GM12878 (cell line): ENCODE data around the gene MB21D2. TPM values are rescaled to one million over a fixed set of nuclear protein-coding genes. Genes with fewer than 3 reads are reported as not detected.

Source experiments
- ATAC-seq: fragments of 200-7000 bp; cut with Tn5 transposase; 3 replicates; pipeline ENCODE4 v1.9.1; 2020; ENCODE audit warnings: mild to moderate bottlenecking, moderate library complexity
- BruUV-seq: library from RNA; stranded (reverse); fragments of 400-500 nt; replicated peaks from 2 replicates; lab custom pipeline; 2021; lab: Mats Ljungman, UMichigan
- CTCF ChIA-PET: fragments of 300-600 bp; sonication (Branson Sonifier 250); formaldehyde crosslinking; extraction: SDS; loops from one replicate; lab custom pipeline; 2021; ENCODE audit warnings: inconsistent platforms; lab: Yijun Ruan, JAX
- POLR2A ChIA-PET: fragments of 350-600 bp; formaldehyde crosslinking; extraction: SDS; loops from one replicate; lab custom pipeline; 2021; ENCODE audit warnings: inconsistent platforms; lab: Charles Lee
- RAD21 ChIA-PET: fragments of 300-600 bp; sonication (Branson Sonifier 250); formaldehyde crosslinking; loops from one replicate; lab custom pipeline; 2023; ENCODE audit warnings: antibody characterized with exemption; ENCODE audit not compliant: unreplicated experiment; lab: Charles Lee
- SMC1A ChIA-PET: fragments of 300-600 bp; sonication (Branson Sonifier 250); formaldehyde crosslinking; loops from one replicate; lab custom pipeline; 2023; ENCODE audit not compliant: unreplicated experiment, uncharacterized antibody; lab: Charles Lee
- DNase-seq: peaks from one replicate; pipeline ENCODE4 v3.0.0-alpha.2; 2011; ENCODE audit warnings: low read depth, low spot score
- FAIRE-seq: peaks from 3 replicates; lab custom pipeline; 2011; peaks lifted over from hg19 to GRCh38; lab: Jason Lieb, UNC
- H2AFZ ChIP-seq: 2 replicates; pipeline ENCODE4 v1.6.0; 2011; ENCODE audit warnings: low read depth, low read length, control low read depth; ENCODE audit not compliant: control insufficient read depth
- H3K27ac ChIP-seq: 2 replicates; pipeline ENCODE4 v1.5.1; 2011; ENCODE audit warnings: control low read depth; ENCODE audit not compliant: control insufficient read depth, insufficient read depth
- H3K27me3 ChIP-seq, 2 experiments: replicated peaks in 1 of 2; 2 replicates each; pipeline versions ENCODE4 v1.6.0 to v1.6.1; 2011; ENCODE audit warnings: low read length in 1 of 2; ENCODE audit not compliant: control insufficient read depth in 2 of 2, insufficient read depth in 2 of 2
- H3K36me3 ChIP-seq, 2 experiments: 2 replicates each; pipeline ENCODE4 v1.5.1; 2011; ENCODE audit warnings: low read length in 1 of 2; ENCODE audit not compliant: control insufficient read depth in 2 of 2, insufficient read depth in 2 of 2
- H3K4me1 ChIP-seq: 2 replicates; pipeline ENCODE4 v1.6.1; 2011; ENCODE audit warnings: mild to moderate bottlenecking, low read length, moderate library complexity, mixed read lengths; ENCODE audit not compliant: control insufficient read depth, insufficient read depth
- H3K4me2 ChIP-seq: 2 replicates; pipeline ENCODE4 v1.6.0; 2011; ENCODE audit warnings: control low read depth; ENCODE audit not compliant: control insufficient read depth, insufficient read depth
- H3K4me3 ChIP-seq: fragments of 200-600 bp; sonication (generic); 2 replicates; pipeline ENCODE4 v1.5.1; 2016
- H3K79me2 ChIP-seq: 2 replicates; pipeline ENCODE4 v1.6.0; 2011; ENCODE audit warnings: low read length; ENCODE audit not compliant: control insufficient read depth, insufficient read depth
- H3K9ac ChIP-seq: 2 replicates; pipeline ENCODE4 v1.8.0; 2011; ENCODE audit warnings: low read length, control low read depth, mixed read lengths; ENCODE audit not compliant: control insufficient read depth, insufficient read depth
- H3K9me3 ChIP-seq: replicated peaks from 3 replicates; pipeline ENCODE4 v1.5.1; 2011; ENCODE audit warnings: mild to moderate bottlenecking, low read length; ENCODE audit not compliant: control insufficient read depth, insufficient read depth
- H4K20me1 ChIP-seq: 2 replicates; pipeline ENCODE4 v1.6.0; 2011; ENCODE audit not compliant: control insufficient read depth, insufficient read depth
- EED ChIP-seq: sonication (generic); IDR thresholded peaks from 2 replicates; pipeline ENCODE4 v1.6.1; 2016; ENCODE audit warnings: antibody characterized with exemption, low read depth
- JUND ChIP-seq: IDR thresholded peaks from 2 replicates; pipeline ENCODE4 v1.6.1; 2012; ENCODE audit warnings: low read depth, mild to moderate bottlenecking, low read length, improper control_type of control experiment, moderate library complexity
- NRF1 ChIP-seq: conservative IDR thresholded peaks from 2 replicates; pipeline ENCODE4 v1.6.1; 2011; ENCODE audit warnings: mild to moderate bottlenecking, low read depth, low read length, improper control_type of control experiment
- POLR2AphosphoS5 ChIP-seq: IDR thresholded peaks from 2 replicates; pipeline ENCODE4 v1.6.1; 2011; ENCODE audit warnings: mild to moderate bottlenecking, low read length, inconsistent platforms
- SUPT20H ChIP-seq: IDR thresholded peaks from 2 replicates; pipeline ENCODE4 v1.6.1; 2011; ENCODE audit warnings: low read depth, mild to moderate bottlenecking, low read length, moderate library complexity, borderline replicate concordance; ENCODE audit not compliant: control insufficient read depth
- WGBS: methylation state at CpG from one replicate; pipeline ENCODE4 v1.1.6; 2016; ENCODE audit warnings: low lambda C conversion rate; ENCODE audit not compliant: insufficient replicate concordance, insufficient coverage; ENCODE audit errors: missing lambda C conversion rate; 5-methylcytosine and 5-hydroxymethylcytosine counted together
- in situ Hi-C: fragments of 300-500 bp; cut with MboI; formaldehyde crosslinking; loops from 9 replicates; pipeline ENCODE4 v1.14.3; 2018; ENCODE audit warnings: mixed read lengths
- intact Hi-C: fragments of 100-400 bp; cut with micrococcal nuclease; formaldehyde crosslinking; loops from one replicate; pipeline ENCODE4 v1.14.2; 2022; ENCODE audit not compliant: unreplicated experiment
- polyA plus RNA-seq, 11 experiments: library from polyadenylated mRNA; depleted of rRNA in 4 of 11; unstranded in 6 of 11; stranded (reverse) in 5 of 11; fragments of >200 nt; fragmentation: Nextera tagmentation in 4 of 11; fragmentation: Illumina TruSeq in 1 of 11; extraction: Ambion mirVana in 4 of 11; extraction: Trizol in 1 of 11; gene quantifications; 1 replicate in 1 of 11; 2 replicates in 10 of 11; pipeline versions ENCODE4 v1.2.1 to v1.2.3, GENCODE V29; 2011 to 2016; ENCODE audit warnings: inconsistent platforms in 2 of 11, missing spikeins in 2 of 11, low read depth in 1 of 11
- total RNA-seq, 4 experiments: library from RNA; depleted of rRNA in 3 of 4; stranded (reverse); fragments of >200 nt in 3 of 4; fragmentation: Illumina TruSeq in 1 of 4; extraction: Trizol in 1 of 4; gene quantifications; 2 replicates each; pipeline versions ENCODE4 v1.2.1 to v1.2.3, GENCODE V29; 2013 to 2021
- TF ChIP-seq, protein P1 (sequence below): IDR thresholded peaks from 2 replicates; pipeline ENCODE4 v1.6.1; 2011; ENCODE audit warnings: low read depth, mild to moderate bottlenecking, low read length, moderate library complexity, borderline replicate concordance; ENCODE audit errors: extremely low read depth
- TF ChIP-seq, protein P2 (sequence below): fragments of 450-650 bp; IDR thresholded peaks from 2 replicates; pipeline ENCODE4 v1.6.1; 2016; ENCODE audit warnings: mild to moderate bottlenecking, moderate library complexity, borderline replicate concordance
- TF ChIP-seq, protein P3 (sequence below): fragments of 450-650 bp; formaldehyde crosslinking; IDR thresholded peaks from 2 replicates; pipeline ENCODE4 v1.4.0; 2020; ENCODE audit warnings: mild to moderate bottlenecking, moderate library complexity
- TF ChIP-seq, protein P4 (sequence below): fragments of 450-650 bp; IDR thresholded peaks from 2 replicates; pipeline ENCODE4 v1.6.1; 2017; ENCODE audit warnings: low read depth, mild to moderate bottlenecking, moderate library complexity
- TF ChIP-seq, protein P5 (sequence below): IDR thresholded peaks from 2 replicates; pipeline ENCODE4 v1.6.1; 2011; ENCODE audit warnings: borderline replicate concordance, low read depth, mild to moderate bottlenecking, moderate library complexity, low read length; ENCODE audit not compliant: insufficient read depth, poor library complexity, severe bottlenecking

Gene MB21D2
- total and polyA plus RNA-seq, 10 of the 15 experiments (the other 5 are each of a cell fraction or from before 2014, with no cell fraction given), result 7.9 to 21.2 (median 15.3) TPM

DNA sequence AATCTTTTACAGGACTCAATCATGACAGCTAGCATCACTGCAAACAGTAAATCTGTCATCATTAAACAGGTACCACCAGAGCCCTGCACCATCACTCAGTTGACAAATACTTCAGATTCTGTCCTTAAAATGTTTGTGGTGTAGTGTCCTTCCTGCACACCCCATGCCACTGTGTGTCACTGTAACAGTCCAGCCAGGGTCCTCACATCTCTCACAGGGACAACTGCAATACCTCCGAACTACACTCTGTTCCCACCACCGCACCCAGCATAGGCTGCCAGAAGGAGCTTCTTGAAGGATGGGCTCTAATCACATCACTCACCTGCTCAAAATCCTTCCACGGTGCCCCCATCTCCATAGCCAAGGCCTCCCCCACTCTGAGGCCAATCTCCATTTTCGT, 100.2 kb downstream of the MB21D2 start:
- H3K79me2 ChIP-seq, result peaks cover 8% of the 10 kb centered on the region
- peaks cover 34% of the 10 kb centered on the region for H3K4me1 ChIP-seq
- BruUV-seq, result no TSS peak
- ChIA-PET RAD21 (interaction anchor here (0.8 to 14.6 kb wide), 22 partner anchors 8 to 228 kb away, joined by 3 to 425 read pairs (median 6); partner anchors contain the start of gene MB21D2), POLR2A (interaction anchor here (0.7 to 6.0 kb wide), 11 partner anchors 10 to 224 kb away, joined by 3 to 58 read pairs (median 4); partner anchors contain the start of gene MB21D2), SMC1A (interaction anchor here (0.5 to 17.1 kb wide), 37 partner anchors 9 to 755 kb away, joined by 3 to 472 read pairs (median 8); partner anchors contain the start of gene MB21D2), CTCF (interaction anchor here (0.6 to 13.7 kb wide), 34 partner anchors 9 to 369 kb away, joined by 3 to 440 read pairs (median 8); partner anchors contain the start of gene MB21D2)
- in situ Hi-C loops (loop anchor here (5.0 kb wide), 2 partner anchors 95 to 225 kb away; no protein-coding TSS in a partner anchor), intact Hi-C loops (loop anchor here (5.0 to 10.0 kb wide), 3 partner anchors 35 to 645 kb away; no protein-coding TSS in a partner anchor)
- no peak overlapping the region for H3K4me3 ChIP-seq
- FAIRE-seq (no peak), ATAC-seq (peak; percentile 14), DNase-seq (no peak)
- H3K27me3 ChIP-seq, result no peaks in the 10 kb centered on the region
- no peaks in the 10 kb centered on the region for H3K9me3 ChIP-seq
- peak overlapping the region; percentile 68 for H3K27ac ChIP-seq
- 99% methylated on average over 4 of the region's 4 CpGs for WGBS
- H3K36me3 ChIP-seq, result no peaks in the 10 kb centered on the region; a peak in 2 of 4 replicates
- H2AFZ ChIP-seq, result no peak overlapping the region
- H4K20me1 ChIP-seq, result no peaks in the 10 kb centered on the region
- H3K9ac ChIP-seq, result no peak overlapping the region
- H3K4me2 ChIP-seq, result peak overlapping the region; percentile 14
- TF ChIP-seq, protein P1, sequence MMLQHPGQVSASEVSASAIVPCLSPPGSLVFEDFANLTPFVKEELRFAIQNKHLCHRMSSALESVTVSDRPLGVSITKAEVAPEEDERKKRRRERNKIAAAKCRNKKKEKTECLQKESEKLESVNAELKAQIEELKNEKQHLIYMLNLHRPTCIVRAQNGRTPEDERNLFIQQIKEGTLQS, result no peak
- 0 out of 2 replicates have a peak, but pooled peaks have one; percentile 54 for TF ChIP-seq POLR2AphosphoS5
- TF ChIP-seq, protein P2, sequence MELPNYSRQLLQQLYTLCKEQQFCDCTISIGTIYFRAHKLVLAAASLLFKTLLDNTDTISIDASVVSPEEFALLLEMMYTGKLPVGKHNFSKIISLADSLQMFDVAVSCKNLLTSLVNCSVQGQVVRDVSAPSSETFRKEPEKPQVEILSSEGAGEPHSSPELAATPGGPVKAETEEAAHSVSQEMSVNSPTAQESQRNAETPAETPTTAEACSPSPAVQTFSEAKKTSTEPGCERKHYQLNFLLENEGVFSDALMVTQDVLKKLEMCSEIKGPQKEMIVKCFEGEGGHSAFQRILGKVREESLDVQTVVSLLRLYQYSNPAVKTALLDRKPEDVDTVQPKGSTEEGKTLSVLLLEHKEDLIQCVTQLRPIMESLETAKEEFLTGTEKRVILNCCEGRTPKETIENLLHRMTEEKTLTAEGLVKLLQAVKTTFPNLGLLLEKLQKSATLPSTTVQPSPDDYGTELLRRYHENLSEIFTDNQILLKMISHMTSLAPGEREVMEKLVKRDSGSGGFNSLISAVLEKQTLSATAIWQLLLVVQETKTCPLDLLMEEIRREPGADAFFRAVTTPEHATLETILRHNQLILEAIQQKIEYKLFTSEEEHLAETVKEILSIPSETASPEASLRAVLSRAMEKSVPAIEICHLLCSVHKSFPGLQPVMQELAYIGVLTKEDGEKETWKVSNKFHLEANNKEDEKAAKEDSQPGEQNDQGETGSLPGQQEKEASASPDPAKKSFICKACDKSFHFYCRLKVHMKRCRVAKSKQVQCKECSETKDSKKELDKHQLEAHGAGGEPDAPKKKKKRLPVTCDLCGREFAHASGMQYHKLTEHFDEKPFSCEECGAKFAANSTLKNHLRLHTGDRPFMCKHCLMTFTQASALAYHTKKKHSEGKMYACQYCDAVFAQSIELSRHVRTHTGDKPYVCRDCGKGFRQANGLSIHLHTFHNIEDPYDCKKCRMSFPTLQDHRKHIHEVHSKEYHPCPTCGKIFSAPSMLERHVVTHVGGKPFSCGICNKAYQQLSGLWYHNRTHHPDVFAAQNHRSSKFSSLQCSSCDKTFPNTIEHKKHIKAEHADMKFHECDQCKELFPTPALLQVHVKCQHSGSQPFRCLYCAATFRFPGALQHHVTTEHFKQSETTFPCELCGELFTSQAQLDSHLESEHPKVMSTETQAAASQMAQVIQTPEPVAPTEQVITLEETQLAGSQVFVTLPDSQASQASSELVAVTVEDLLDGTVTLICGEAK, result no peak
- TF ChIP-seq, protein P3, sequence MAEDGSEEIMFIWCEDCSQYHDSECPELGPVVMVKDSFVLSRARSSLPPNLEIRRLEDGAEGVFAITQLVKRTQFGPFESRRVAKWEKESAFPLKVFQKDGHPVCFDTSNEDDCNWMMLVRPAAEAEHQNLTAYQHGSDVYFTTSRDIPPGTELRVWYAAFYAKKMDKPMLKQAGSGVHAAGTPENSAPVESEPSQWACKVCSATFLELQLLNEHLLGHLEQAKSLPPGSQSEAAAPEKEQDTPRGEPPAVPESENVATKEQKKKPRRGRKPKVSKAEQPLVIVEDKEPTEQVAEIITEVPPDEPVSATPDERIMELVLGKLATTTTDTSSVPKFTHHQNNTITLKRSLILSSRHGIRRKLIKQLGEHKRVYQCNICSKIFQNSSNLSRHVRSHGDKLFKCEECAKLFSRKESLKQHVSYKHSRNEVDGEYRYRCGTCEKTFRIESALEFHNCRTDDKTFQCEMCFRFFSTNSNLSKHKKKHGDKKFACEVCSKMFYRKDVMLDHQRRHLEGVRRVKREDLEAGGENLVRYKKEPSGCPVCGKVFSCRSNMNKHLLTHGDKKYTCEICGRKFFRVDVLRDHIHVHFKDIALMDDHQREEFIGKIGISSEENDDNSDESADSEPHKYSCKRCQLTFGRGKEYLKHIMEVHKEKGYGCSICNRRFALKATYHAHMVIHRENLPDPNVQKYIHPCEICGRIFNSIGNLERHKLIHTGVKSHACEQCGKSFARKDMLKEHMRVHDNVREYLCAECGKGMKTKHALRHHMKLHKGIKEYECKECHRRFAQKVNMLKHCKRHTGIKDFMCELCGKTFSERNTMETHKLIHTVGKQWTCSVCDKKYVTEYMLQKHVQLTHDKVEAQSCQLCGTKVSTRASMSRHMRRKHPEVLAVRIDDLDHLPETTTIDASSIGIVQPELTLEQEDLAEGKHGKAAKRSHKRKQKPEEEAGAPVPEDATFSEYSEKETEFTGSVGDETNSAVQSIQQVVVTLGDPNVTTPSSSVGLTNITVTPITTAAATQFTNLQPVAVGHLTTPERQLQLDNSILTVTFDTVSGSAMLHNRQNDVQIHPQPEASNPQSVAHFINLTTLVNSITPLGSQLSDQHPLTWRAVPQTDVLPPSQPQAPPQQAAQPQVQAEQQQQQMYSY (CRISPR knock-in tag), result no peak
- no peak for TF ChIP-seq SUPT20H
- TF ChIP-seq, protein P4, sequence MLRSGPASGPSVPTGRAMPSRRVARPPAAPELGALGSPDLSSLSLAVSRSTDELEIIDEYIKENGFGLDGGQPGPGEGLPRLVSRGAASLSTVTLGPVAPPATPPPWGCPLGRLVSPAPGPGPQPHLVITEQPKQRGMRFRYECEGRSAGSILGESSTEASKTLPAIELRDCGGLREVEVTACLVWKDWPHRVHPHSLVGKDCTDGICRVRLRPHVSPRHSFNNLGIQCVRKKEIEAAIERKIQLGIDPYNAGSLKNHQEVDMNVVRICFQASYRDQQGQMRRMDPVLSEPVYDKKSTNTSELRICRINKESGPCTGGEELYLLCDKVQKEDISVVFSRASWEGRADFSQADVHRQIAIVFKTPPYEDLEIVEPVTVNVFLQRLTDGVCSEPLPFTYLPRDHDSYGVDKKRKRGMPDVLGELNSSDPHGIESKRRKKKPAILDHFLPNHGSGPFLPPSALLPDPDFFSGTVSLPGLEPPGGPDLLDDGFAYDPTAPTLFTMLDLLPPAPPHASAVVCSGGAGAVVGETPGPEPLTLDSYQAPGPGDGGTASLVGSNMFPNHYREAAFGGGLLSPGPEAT, result 0 out of 2 replicates have a peak, but pooled peaks have one; percentile 1
- TF ChIP-seq JUND, result no peak
- TF ChIP-seq, protein P5, sequence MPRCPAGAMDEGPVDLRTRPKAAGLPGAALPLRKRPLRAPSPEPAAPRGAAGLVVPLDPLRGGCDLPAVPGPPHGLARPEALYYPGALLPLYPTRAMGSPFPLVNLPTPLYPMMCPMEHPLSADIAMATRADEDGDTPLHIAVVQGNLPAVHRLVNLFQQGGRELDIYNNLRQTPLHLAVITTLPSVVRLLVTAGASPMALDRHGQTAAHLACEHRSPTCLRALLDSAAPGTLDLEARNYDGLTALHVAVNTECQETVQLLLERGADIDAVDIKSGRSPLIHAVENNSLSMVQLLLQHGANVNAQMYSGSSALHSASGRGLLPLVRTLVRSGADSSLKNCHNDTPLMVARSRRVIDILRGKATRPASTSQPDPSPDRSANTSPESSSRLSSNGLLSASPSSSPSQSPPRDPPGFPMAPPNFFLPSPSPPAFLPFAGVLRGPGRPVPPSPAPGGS, result no peak
- no peak for TF ChIP-seq NRF1
- TF ChIP-seq EED, result 0 out of 2 replicates have a peak, but pooled peaks have one; percentile 10
